Coronary artery (tissue), 2 donors: ENCODE measurements around the gene FAM118B.
A peak's percentile ranks its signal among the peaks of the same experiment; 100 is the strongest.

Experiments used
- DNase-seq: peaks from one replicate; pipeline ENCODE4 v3.0.0-alpha.2; 2017; ENCODE audit warnings: low spot score
- H3K27ac ChIP-seq, 2 donors: fragments of 200-600 bp; sonication (generic); one replicate each; pipeline ENCODE4 v1.5.1; 2016 to 2019
- H3K4me3 ChIP-seq: fragments of 200-600 bp; sonication (generic); 2 replicates; pipeline ENCODE4 v1.5.1; 2016; ENCODE audit warnings: mild to moderate bottlenecking, moderate library complexity
- CTCF ChIP-seq: fragments of 200-600 bp; sonication (generic); IDR thresholded peaks from one replicate; pipeline ENCODE4 v1.5.1; 2019; ENCODE audit warnings: antibody characterized with exemption

FAM118B gene

GRCh38 chr11:126282736-126283591, 71.4 kb downstream of the FAM118B start, which contains the start of gene TIRAP:
Gene TIRAP, plus strand, starts transcription at chr11:126283093. Its CDS starts 7,802 bp downstream, at chr11:126290895.
- Histone ChIP-seq H3K27ac (peak within 1 kb of the TSS; percentile 76 to 93), H3K4me3 (peak within 1 kb of the TSS; percentile 81)
- peak; percentile 79 for DNase-seq
- no peak for TF ChIP-seq CTCF

GRCh38 chr11:126284829-126285228, 73.2 kb downstream of the FAM118B start:
- TF ChIP-seq CTCF, result no peak
- Histone ChIP-seq H3K27ac (no peak overlapping the region), H3K4me3 (no peak overlapping the region)
- no peak for DNase-seq

- no peak overlapping the region for H3K27ac ChIP-seq
- no peak overlapping the region for H3K4me3 ChIP-seq
- DNase-seq, result no peak
- TF ChIP-seq CTCF, result no peak
Observed at GRCh38 chr11:126288237-126288636, 76.7 kb downstream of the FAM118B start.

GRCh38 chr11:126290887-126291286, 79.3 kb downstream of the FAM118B start:
- TF ChIP-seq CTCF, result no peak
- no peak for DNase-seq

GRCh38 chr11:126293726-126294125, 82.1 kb downstream of the FAM118B start:
- TF ChIP-seq CTCF, result no peak
- Histone ChIP-seq H3K4me3 (no peak overlapping the region), H3K27ac (no peak overlapping the region)
- DNase-seq, result no peak

More at GRCh38 chr11:126290887-126291286, 79.3 kb downstream of the FAM118B start:
- peak overlapping the region in 1 of 2 donors; percentile 37 for H3K27ac ChIP-seq
- no peak overlapping the region for H3K4me3 ChIP-seq

GRCh38 chr11:126297004-126297403, 85.4 kb downstream of the FAM118B start:
- Histone ChIP-seq H3K27ac (no peak overlapping the region), H3K4me3 (no peak overlapping the region)
- TF ChIP-seq CTCF, result no peak
- DNase-seq, result no peak
